Measurements from ENCODE around the gene THOC6.
"Not testable (repeated sequence)": the region's sequence is repeated elsewhere in the genome, so short reads cannot be mapped to it uniquely, and the experiment has no call there.

THOC6 gene

GRCh38 chr16:3054965-3055733 lies 31.3 kb downstream of the THOC6 start:
- no peak for DNase-seq (ENCODE audit: low read depth in 2 of 2)

- DNase-seq (ENCODE audit: low read depth in 2 of 2), result not testable (repeated sequence)
Observed at GRCh38 chr16:3055734-3056115, 31.9 kb downstream of the THOC6 start.

- DNase-seq (ENCODE audit: low read depth in 2 of 2), result no peak
Observed at GRCh38 chr16:3056336-3057180, 32.7 kb downstream of the THOC6 start.

DNA sequence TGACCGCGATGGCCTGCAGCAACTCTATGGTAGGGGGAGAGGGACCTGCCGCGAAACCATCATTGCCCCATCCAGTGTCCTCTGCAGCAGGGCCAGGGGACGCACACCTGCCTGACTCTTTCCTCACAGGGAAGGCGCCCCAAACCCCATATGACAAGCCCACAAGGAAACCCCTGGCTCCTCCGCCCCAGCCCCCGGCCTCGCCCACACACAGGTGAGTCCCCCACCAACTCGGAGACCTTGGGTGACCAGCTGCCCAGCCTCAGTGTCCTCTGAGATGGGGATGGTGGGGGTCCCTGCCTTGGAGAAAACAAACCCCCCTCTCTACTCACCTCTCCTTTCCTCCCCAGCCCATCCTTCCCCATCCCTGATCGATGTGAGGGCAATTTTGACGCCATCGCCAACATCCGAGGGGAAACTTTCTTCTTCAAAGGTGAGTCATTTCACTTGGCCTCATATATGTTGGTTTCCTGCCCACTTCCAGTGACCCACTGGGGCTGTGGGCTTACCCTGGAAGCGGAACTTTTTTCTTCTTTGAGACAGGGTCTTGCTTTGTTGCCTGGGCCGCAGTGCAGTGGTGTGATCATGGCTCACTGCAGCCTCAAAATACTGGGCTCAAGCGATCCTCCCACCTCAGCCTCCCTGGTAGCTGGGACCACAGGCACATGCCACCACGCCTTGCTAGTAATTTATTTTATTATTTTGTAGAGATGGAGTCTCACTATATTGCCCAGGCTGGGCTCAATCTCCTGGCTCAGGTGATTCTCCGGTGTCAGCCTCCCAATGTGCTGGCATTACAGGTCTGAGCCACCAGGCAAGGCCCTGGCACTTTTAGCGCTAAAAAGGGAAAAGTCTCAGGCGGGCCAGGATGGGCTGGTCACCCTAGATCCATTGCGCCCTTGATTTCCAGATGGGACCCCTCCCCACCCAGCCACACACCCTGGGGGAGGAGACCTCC lies 33.6 kb downstream of the THOC6 start:
- no peak for DNase-seq (ENCODE audit: low read depth in 2 of 2)

GRCh38 chr16:3058139-3059030 lies 34.5 kb downstream of the THOC6 start:
- DNase-seq (ENCODE audit: low read depth in 2 of 2), result peak in 1 of 2 donors; percentile 43

DNA sequence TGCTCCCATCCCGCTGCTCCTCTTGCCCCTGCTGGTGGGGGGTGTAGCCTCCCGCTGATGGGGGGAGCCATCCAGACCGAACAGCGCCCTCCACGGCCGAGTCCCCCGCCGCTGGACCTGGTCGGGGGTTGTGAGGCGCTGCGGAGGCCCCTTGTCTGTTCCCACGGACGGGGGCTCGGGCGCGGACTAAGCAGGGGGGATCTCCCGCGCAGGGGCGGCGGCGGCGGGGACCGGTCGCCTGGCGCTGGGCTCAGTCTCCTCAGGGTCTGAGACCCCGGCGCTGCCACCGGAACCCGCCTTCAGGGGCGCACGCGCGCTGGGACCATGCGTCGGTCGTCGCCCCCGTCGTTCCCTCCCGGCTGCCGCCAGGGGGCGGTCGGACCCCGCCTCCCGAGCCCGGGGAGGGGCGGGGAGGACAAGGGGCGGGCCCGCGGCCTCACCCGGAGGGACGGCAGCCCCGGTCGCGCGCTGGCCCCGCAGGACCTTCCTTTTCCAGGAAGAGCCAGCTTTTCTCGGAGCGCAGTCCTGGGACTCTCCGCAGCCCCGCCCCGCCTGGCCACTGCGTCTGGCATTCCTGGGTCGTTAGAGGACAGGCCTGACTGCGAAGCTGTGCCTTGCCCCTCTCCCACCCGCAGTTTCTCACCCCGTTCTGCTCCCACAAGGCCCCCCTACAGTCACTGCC lies 35.3 kb downstream of the THOC6 start:
- peak; percentile 71 to 88 for DNase-seq (ENCODE audit: low read depth in 2 of 2)

DNA sequence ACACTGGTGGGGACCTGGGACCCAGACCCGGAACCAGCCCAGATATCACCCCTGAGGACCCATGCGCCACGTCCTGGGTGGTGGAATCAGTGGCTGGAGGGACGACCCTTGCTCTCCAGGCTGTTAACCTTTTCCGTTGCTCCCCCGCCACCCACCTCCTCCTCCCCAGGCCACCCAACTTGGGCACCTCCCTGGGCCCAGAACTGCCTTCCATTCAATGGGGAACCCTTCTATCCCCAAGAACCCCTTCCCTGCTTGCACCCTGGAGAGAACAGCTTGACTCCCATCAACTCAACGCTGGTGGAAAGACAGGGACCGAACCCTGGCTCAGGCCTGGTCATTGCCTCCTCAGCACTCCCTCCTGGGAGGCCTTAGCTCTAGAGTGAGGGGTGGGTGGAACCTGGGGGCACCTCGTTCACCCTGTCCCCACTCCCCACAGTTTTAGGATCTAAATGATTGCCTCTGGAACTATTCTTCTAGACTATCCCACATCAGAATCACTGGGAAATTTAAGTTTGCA lies 35.9 kb downstream of the THOC6 start:
- no peak for DNase-seq (ENCODE audit: low read depth in 2 of 2)

DNA sequence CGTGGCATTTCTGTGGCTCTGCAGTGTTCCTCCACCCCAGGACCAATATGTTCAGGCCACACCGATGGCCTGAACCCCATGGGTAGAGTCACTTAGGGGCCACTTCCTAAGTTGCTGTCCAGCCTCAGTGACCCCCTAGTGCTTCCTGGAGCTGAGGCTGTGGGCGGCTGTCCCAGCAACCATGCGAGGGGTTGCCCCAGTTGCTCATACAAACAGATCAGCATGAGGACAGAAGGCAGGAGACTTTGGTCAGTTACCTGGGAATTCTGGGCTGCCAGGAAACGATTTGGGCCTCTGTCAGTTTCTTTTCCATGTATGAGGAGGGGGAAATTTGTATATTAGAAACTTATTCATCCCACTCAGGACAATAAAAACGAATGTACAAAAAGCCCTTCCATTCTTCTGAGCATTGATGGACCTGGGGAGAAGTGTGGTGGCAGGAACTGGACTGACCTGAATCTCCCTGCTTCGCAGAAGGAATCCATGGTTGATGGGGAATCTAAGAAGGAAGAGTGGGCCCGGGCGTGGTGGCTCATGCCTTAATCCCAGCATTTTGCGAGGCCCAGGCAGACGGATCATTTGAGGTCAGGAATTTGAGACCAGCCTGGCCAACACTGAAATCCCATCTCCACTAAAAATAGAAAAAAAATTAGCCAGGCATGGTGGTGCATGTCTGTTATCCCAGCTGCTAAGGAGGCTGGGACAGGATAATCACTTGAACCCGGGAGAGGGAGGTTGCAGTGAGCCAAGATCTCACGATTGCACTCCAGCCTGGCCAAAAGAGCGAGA lies 36.7 kb downstream of the THOC6 start:
- no peak for DNase-seq (ENCODE audit: low read depth in 2 of 2)

GRCh38 chr16:3062553-3062952 lies 38.7 kb downstream of the THOC6 start:
- DNase-seq (ENCODE audit: low read depth in 2 of 2), result no peak

DNA sequence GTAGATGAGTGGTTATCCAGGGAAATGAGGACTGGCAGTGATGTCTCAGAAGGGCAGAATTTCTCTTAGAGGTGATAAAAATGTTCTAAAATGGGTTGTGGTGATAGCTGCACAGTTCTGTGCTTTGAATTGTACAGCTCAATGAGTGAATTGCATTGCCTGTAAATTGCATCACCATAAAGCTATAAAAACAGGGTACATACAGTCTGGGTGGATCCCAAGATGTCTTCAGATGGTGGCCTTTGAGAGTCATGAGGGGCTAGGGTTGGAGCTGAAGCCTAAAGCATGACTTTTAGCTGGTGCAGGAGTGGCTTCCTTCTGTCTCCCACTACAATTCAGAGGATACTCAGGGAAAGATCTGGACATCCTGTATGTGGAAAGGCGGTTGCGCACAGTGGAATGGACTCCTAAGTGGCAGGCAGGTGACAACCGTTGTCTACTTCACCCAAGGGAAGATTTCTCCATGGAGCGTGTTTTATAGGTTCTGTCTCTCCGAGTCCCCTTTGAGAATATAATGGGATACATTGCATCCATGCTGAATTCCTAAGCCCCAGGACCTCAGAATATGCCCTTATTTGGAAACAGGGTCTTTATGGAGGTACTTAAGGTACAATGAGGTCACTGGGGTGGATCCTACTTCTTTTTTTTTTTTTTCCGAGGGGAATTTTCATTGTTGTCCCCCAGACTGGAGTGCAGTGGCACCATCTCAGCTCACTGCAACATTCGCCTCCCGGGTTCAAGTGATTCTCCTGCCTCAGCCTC lies 40.0 kb downstream of the THOC6 start:
- DNase-seq (ENCODE audit: low read depth in 2 of 2), result no peak

DNA sequence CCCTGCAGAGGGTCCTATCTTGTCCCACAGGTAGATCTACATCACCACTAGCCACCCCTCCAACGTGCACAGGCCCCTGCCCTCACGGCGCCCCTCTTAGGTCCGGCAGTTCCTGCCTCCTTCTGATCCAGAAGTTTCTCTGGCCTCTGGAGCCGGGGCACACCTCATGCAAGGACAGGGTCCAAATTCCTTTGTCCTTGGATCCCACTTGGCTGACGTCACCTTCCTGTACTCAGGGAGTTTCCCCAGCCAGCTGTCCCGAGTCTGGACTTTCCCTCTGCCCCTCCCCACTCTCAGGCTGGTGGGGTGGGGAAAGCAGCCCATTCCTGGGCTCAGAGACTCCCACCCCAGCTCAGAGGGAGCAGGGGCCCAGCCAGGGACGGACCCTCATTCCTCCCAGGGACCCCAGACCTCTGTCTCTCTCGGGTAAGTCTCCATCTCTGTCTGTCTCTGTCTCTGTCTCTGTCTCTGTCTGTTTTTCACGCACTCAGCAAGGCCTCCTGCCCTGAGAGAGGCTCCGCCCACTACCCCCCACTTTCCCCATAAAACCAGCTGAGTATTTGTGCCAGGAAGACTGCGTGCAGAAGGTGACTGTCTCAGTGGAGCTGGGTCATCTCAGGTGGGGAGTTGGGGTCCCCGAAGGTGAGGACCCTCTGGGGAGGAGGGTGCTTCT lies 41.4 kb downstream of the THOC6 start, which contains the start of gene IL32:
TSS of gene IL32 (plus strand) at position 572 of the 673 bp plus-strand sequence. CDS start 172 bp downstream, outside the sequence.
- DNase-seq (ENCODE audit: low read depth in 2 of 2), result peak in 1 of 2 donors; percentile 72

DNA sequence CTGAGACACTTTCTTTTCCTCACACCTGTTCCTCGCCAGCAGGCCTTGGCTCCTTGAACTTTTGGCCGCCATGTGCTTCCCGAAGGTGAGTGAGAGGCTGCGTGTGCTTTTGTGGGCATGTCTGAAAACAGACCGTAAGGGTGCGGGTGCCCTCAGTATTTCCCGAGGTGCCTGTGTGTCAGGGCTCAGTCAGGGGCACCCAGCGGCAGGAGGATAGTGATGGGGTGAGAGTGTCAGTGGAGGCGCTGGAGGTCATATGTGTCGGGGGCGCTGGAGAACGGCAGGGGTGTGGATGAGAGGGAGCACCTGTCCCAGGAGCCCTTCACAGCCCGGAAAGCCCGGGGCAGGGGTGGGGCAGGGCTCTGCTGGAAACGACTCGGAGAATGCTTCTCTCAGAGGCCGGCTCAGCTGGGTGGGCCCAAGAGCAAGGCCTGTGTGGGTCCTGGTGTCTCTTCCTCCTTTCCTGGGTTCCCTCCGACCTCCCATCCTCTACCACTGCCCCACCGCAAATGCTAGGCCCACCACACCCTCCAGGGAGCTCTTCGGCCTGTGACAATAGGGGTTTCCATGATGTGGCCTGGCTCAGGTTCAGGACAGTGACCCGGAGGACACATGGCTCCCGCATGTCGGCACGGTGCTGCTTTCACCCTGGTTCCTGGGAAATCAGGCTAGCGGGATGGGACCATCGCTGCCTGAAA lies 42.1 kb downstream of the THOC6 start:
- no peak for DNase-seq (ENCODE audit: low read depth in 2 of 2)

- DNase-seq (ENCODE audit: low read depth in 2 of 2), result no peak
Observed at GRCh38 chr16:3066440-3066748, 42.6 kb downstream of the THOC6 start.

DNA sequence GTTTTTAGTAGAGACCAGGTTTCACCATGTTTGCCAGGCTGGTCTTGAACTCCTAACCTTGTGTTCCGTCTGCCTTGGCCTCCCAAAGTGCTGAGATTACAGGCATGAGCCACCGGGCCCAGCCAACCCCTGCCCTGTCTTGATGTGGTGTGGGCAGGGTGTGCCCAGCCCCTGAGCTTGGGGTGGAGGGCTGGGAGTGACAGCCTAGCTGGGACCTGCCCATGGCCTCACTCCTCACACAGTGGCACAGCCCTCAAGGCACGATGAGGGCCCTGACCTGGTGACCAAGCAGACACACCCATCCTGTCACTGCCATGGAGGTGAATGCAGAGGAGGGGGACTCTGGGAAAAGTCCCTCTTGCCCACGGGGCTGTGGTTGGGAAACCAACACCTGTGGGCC lies 44.7 kb downstream of the THOC6 start:
- no peak for DNase-seq (ENCODE audit: low read depth in 2 of 2)

DNA sequence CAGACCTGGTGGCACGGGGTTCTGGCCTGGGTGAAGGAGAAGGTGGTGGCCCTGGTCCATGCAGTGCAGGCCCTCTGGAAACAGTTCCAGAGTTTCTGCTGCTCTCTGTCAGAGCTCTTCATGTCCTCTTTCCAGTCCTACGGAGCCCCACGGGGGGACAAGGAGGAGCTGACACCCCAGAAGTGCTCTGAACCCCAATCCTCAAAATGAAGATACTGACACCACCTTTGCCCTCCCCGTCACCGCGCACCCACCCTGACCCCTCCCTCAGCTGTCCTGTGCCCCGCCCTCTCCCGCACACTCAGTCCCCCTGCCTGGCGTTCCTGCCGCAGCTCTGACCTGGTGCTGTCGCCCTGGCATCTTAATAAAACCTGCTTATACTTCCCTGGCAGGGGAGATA lies 45.3 kb downstream of the THOC6 start:
- DNase-seq (ENCODE audit: low read depth in 2 of 2), result not testable (repeated sequence)

DNA sequence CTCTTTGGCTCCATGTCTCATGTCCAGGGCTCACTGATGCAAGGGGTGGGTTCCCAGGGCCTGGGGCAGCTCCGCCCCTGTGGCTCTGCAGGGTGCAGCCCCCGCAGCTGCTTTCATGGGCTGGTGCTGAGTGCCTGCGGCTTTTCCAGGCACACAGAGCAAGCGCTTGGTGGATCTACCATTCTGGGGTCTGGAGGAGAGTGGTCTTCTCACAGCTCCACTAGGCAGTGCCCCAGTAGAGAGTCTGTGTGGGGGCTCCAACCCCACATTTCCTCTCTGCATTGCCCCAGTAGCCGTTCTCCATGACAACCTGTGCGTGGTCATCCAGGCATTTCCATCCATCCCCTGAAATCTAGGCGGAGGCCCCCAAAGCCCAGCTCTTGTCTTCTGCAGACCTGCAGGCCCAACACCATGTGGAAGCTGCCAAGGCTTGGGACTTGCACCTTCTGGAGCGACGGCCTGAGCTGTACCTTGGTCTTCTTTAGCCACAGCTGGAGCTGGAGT lies 46.8 kb downstream of the THOC6 start:
- no peak for DNase-seq (ENCODE audit: low read depth in 2 of 2)

GRCh38 chr16:3071655-3072054 lies 47.8 kb downstream of the THOC6 start:
- no peak for DNase-seq (ENCODE audit: low read depth in 2 of 2)

All from stimulated activated CD4-positive, alpha-beta T cell treated with anti-CD3 and anti-CD28 coated beads, Interleukin-15, amount 100 ng/mL, for 48 hours (primary cell).